Measurements from ENCODE around the gene GSTT2B. TPM values are rescaled to one million over a fixed set of nuclear protein-coding genes. Genes with fewer than 3 reads are reported as not detected.
"Not testable (repeated sequence)": the region's sequence is repeated elsewhere in the genome, so short reads cannot be mapped to it uniquely, and the experiment has no call there.

GSTT2B gene
- total and polyA plus RNA-seq, 2 of the 8 experiments (the other 6 are each of a cell fraction or from before 2014, with no cell fraction given): 6.3 to 13.3 TPM

DNA sequence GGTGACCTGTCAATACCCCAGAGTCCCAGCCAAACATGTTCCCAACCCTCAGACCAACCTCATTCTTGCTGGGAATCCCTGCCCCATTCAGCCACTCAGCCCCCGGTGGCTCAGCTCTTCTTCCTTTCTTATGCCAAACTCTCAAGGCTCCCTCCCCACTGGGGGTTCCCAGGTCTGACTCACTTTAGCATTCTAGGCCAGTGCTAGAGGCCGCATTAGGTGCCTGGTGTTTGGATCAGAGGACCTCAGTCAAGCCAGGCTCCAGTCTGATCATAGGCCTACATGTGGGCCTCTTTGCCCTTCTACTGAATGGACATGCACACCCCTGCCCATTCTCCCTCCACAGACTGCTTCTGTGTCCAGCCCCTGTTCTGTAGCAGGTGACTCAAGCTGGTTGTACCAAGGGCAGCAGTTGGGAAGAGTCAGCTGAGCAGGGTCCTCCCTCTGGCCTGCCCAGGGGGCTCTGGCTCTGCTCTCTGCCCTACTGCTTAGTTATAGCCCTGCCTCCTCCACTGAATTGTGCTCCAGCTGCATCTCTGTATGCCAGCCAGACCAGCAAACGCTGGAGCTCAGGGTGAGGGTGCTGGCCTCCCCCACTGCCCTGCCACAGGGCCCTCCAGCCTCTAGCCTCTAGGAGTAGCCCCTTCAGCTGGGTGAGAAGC lies 28.7 kb upstream of the GSTT2B start:
- H2BK12ac ChIP-seq (ENCODE audit: low read depth, low read length); H3K79me1 ChIP-seq (ENCODE audit: low read depth, low read length); H3K23me2 ChIP-seq (ENCODE audit: low read depth, low read length); H2BK5ac ChIP-seq (ENCODE audit: low read depth, low read length); H3K36me3 ChIP-seq (ENCODE audit: control insufficient read depth in 2 of 4, insufficient read depth in 4 of 4, low read length in 3 of 4); H4K5ac ChIP-seq (ENCODE audit: insufficient read length, low read depth, low read length); H2BK20ac ChIP-seq (ENCODE audit: low read length); H3K9ac ChIP-seq (replicated peaks in 1 of 4; ENCODE audit: extremely low read depth in 1 of 4, low read depth in 3 of 4, low read length in 3 of 4); H3K18ac ChIP-seq (ENCODE audit: extremely low read depth, low read length); H4K91ac ChIP-seq (replicated peaks; ENCODE audit: insufficient read length, low read length); H3K4me2 ChIP-seq (ENCODE audit: insufficient read depth in 1 of 2, low read depth in 2 of 2, low read length in 2 of 2); H2BK15ac ChIP-seq (ENCODE audit: low read length); H3K27ac ChIP-seq (ENCODE audit: low read depth, low read length); H3K4me3 ChIP-seq (ENCODE audit: extremely low read depth in 1 of 4, insufficient read depth in 2 of 4, low read depth in 3 of 4, low read length in 4 of 4); H3K79me2 ChIP-seq (ENCODE audit: control insufficient read depth in 1 of 2, insufficient read depth in 2 of 2, low read length in 2 of 2); H3K23ac ChIP-seq (ENCODE audit: insufficient read length); POLR2A ChIA-PET (ENCODE audit: partially characterized antibody); H3K14ac ChIP-seq (ENCODE audit: insufficient read length); H2AK5ac ChIP-seq (ENCODE audit: low read depth, low read length); H3K4ac ChIP-seq (replicated peaks; ENCODE audit: insufficient read length, low read depth, low read length); H2BK120ac ChIP-seq (replicated peaks; ENCODE audit: low read depth, low read length); H4K20me1 ChIP-seq (replicated peaks in 1 of 2; ENCODE audit: control insufficient read depth in 1 of 2, insufficient read depth in 2 of 2, low read length in 2 of 2); H3K9me3 ChIP-seq (ENCODE audit: insufficient read depth in 2 of 2, low read depth in 1 of 2, low read length in 1 of 2); H3K4me1 ChIP-seq (replicated peaks in 1 of 4; ENCODE audit: control insufficient read depth in 3 of 4, insufficient read depth in 4 of 4, low read length in 3 of 4); H3K56ac ChIP-seq (replicated peaks; ENCODE audit: insufficient read length, low read depth, low read length); H4K8ac ChIP-seq (ENCODE audit: extremely low read depth, insufficient read depth, low read length); H3K27me3 ChIP-seq (replicated peaks in 1 of 4; ENCODE audit: control insufficient read depth in 3 of 4, extremely low read depth in 1 of 4, insufficient read depth in 3 of 4, low read length in 3 of 4); FAIRE-seq; H2AFZ ChIP-seq (ENCODE audit: low read length): not testable (repeated sequence)
- WGBS, 2 experiments (ENCODE audit: extremely low coverage in 1 of 2, insufficient coverage in 1 of 2, insufficient read length in 1 of 2, insufficient replicate concordance in 2 of 2, low coverage in 1 of 2, low lambda C conversion rate in 2 of 2, missing lambda C conversion rate in 1 of 2): 71% methylated on average over 2 of the region's 3 CpGs; no CpG with 5 or more reads in 1 of the 2 experiments
- CTCF ChIA-PET (ENCODE audit: partially characterized antibody): interaction anchor here (0.6 kb wide), 1 partner anchor 199 kb away, joined by 3 read pairs; no protein-coding TSS in a partner anchor
- peak in 1 of 2 experiments; percentile 43 for DNase-seq (ENCODE audit: low read depth in 1 of 2, low spot score in 2 of 2)
